Ecto neural progenitor cell (in vitro differentiated cells): Measurements from ENCODE around the gene ATP6V1F.
A peak's percentile ranks its signal among the peaks of the same experiment; 100 is the strongest.
"Not testable (repeated sequence)": the region's sequence is repeated elsewhere in the genome, so short reads cannot be mapped to it uniquely, and the experiment has no call there.

Experiments used
- DNase-seq: peaks from one replicate; pipeline ENCODE4 v3.0.0-alpha.2; 2018; ENCODE audit warnings: low spot score

ATP6V1F gene

DNA sequence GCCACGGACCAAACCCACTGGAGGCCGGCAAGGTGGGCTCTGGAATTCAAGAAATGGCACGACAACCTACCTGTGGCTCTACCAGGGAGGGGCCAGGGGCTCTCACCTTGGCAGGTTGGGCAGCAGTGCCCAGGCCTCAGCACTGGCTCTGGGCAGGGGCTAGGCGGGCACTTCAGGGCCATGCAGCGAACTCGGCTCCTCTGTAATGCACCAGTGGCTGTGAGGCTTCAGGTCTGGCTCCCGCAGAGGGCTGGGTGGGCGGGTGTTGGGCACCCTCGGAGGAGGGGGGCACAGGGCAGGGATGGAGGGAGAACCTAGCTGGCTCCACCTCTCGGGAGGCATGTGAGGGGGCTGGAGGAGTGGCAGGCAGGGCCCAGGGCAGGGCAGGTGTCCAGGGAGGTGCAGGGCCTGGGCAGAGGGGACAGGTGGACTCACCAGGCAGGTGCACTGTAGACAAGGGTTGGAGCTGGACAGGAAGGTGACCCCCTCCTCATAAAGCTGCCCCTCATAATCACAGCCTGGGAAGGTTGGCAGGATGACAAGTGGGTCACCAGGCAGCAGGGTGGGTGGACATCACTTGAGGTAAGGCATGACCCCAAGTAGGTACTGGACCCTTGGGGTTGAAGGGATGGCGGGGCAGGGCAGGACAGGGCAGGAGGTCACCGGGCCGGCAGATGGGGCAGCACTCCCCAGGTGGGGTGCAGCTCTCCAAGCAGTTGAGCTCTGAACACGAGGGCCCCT lies 41.1 kb downstream of the ATP6V1F start:
- peak; percentile 39 for DNase-seq

- DNase-seq, result peak; percentile 46
Measured at GRCh38 chr7:128904381-128905197, 41.9 kb downstream of the ATP6V1F start.

GRCh38 chr7:128906001-128906765 lies 43.5 kb downstream of the ATP6V1F start:
- DNase-seq, result no peak

DNA sequence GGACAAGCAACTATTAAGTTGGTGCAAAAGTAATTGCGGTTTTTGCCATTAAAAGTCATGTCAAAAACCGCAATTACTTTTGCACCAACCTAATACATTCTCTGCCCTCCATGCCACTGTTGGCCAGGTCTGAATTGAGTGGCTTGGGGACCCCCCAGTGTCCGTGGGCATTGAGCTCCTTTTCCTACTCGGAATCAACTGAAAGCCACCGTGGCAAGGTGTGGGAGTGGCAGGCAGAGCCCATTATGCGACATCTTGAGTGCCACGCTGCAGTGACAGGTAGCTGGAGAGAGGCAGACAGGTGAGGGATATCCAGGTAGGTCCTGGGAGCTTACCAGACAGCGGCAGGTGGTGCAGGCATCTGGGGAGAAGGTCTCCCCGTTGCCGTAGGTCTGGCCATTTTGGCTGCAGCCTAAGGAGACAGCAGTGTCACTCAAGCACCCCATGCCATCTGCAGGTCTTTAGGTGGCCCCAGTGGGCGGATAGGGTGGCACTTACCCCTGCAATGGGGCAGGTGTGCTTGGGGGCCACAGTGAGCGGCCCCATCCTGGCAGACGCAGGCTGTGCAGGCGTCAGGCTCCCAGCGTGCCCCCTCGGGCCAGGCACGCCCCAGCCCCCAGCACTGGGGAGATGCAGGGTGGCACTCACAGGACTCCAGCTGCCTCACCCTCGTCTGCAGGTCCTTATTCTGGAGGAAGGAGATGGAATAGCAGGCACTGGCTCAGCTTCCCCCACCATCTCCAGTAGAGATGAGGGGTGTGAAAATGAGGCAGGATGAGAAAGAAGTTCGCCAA lies 44.3 kb downstream of the ATP6V1F start:
- peak; percentile 38 for DNase-seq

DNA sequence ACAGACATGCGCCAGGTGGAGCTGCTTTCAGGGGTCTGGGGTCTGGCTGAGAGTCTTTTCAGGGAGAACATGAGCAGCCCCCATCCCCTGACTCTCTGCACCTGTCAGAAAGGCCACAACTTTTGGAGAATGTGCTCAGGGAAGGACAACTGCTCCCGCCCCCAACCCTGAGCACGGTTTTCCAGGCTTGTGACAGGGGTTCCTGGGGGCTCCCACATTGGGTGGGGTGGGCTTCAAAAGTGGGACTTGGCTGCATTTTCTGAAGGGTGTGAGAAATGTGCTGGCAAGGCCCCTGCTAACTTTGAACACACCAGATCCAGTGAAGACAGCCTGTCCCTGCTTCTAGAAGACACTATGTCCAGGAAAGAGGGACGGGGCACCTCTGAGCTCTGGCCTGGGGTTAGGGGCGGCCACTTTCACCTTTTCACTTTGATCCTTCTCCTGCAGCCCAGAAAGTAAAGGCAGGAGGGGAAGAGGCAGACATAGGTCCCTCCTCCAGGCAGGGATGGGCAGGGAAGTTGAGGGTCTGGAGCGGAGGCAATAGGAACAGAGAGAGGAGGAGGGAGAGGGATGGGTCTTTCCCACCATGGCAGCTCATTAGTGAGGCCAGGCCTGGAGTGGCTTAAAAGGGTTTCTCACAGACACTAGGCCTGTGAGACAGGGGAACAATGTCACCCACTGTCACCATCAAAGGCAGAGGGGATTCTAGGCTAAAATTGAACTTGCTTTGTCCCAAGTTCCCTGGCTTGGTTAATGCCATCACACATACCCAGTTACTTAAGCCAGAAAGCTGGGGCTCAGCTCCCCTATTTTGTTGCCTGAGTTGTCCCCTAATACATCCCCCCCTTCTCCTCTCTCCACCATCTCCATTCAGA lies 46.3 kb downstream of the ATP6V1F start:
- DNase-seq, result peak; percentile 43

GRCh38 chr7:128909625-128910568 lies 47.2 kb downstream of the ATP6V1F start:
- DNase-seq, result peak; percentile 74

DNA sequence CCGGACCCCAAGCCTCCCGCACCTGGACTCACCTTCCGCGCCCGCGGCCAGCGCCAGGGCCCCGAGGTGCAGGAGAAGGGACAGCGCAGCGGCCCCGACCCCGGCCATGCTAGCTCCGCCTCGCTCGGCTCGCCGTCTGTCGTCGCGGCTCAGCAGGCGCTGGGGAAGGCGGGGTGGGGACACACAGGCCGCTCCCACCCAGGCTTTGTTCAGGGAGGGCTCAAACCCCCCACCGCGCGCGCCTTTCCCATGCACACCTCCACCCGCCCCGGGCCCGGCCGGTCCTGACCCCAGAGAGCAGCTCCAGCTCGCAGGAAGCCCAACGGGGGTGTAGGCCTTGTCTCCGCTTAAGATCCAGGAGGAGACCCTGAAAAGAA lies 47.9 kb downstream of the ATP6V1F start, which contains the start of gene KCP:
TSS of gene KCP (minus strand) at position 141 of the 377 bp plus-strand sequence. CDS start at position 108, 33 bp downstream.
- DNase-seq, result no peak

DNA sequence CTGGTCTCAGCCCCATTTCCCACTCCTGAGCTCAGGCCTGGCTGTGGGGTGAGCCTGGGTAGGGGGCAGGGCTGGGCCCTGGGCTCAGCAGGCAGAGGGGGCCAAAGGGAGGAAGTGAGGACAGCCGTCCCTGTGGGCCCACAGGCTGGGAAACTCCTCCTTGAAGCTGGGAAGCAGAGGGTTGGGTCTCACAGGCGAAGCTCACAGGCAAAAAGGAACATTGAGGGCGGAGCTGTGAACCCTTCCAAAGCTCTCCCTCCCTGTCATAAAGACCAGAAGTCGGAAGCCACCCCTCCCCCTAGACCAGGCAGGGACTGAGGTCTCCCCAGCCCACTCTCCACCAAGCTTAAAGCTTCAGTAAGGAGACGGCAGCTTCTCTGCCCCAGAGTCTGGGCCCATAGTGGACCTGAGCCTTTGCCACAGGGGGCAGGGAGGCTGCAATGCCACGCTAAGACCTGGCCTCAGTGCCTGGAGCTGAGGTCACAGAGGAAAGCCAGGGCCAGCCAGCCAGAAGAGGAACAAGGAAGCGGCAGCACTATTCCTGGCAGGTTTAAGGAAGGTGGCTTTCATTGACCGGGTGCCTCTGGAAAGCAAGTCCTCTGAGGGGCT lies 48.9 kb downstream of the ATP6V1F start:
- peak; percentile 63 for DNase-seq

GRCh38 chr7:128912281-128912680 lies 49.6 kb downstream of the ATP6V1F start:
- DNase-seq, result peak; percentile 40

- DNase-seq, result not testable (repeated sequence)
Measured at GRCh38 chr7:128912709-128913495, 50.2 kb downstream of the ATP6V1F start.

- peak; percentile 41 for DNase-seq
Measured at GRCh38 chr7:128913870-128914565, 51.4 kb downstream of the ATP6V1F start.

GRCh38 chr7:128914566-128915151 lies 52.0 kb downstream of the ATP6V1F start:
- DNase-seq, result peak; percentile 49

DNA sequence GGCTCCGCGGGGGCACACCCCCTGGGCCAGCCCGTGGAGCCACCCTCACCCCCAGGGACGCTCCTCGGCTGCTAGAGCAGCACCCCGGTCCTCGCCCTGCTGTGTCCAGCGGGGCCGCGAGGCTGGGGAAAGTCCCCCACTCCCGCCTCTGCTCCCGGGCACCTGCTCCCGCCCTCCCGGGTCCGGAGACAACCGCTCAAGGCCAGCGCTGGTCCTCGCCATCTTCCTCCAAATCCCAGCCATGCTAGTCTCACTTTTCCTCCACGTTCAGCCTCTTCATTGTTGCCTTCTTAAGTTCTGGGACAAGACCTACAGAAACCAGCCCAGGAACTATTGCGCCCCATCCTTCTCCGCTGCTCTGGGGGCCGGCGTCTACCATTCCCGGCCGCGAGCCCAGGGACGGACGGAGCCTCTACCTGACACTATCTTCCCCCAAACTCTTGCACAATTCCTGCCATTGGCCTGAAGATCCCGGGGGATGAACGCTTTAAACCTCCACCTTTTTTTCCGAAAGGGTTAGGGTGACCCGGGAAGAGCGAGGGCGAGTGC lies 52.7 kb downstream of the ATP6V1F start:
- DNase-seq, result peak; percentile 46
